ENCODE data around the gene KATNB1. TPM values are rescaled to one million over a fixed set of nuclear protein-coding genes. Genes with fewer than 3 reads are reported as not detected.

Gene KATNB1
- polyA plus RNA-seq, 2 donors: 10.5 to 16.5 TPM

GRCh38 chr16:57730771-57731730 is 4.5 kb upstream of the KATNB1 start:
- no peak overlapping the region for H3K27ac ChIP-seq (ENCODE audit: low read depth in 2 of 2, low read length in 1 of 2)
- H3K4me3 ChIP-seq (ENCODE audit: low read depth in 1 of 2, low read length in 2 of 2): no peak overlapping the region
- no peaks in the 10 kb centered on the region for H3K27me3 ChIP-seq (ENCODE audit: control insufficient read depth in 1 of 2, insufficient read depth in 2 of 2, low read length in 2 of 2)
- WGBS, 2 donors: 76 to 79% methylated on average over 13 of the region's 13 CpGs
- H3K4me1 ChIP-seq (ENCODE audit: control insufficient read depth in 2 of 2, insufficient read depth in 2 of 2, low read length in 1 of 2): peaks cover under 1 to 4% of the 10 kb centered on the region in 2 donors
- no peaks in the 10 kb centered on the region for H3K36me3 ChIP-seq (ENCODE audit: control insufficient read depth in 2 of 2, insufficient read depth in 2 of 2, low read length in 1 of 2)
- H3K9me3 ChIP-seq (ENCODE audit: control insufficient read depth in 2 of 2, insufficient read depth in 1 of 2, low read depth in 1 of 2, low read length in 1 of 2): no peaks in the 10 kb centered on the region

GRCh38 chr16:57732037-57732436 is 3.5 kb upstream of the KATNB1 start:
- Histone ChIP-seq H3K9me3 (ENCODE audit: control insufficient read depth in 2 of 2, insufficient read depth in 1 of 2, low read depth in 1 of 2, low read length in 1 of 2) (no peaks in the 10 kb centered on the region), H3K4me3 (ENCODE audit: low read depth in 1 of 2, low read length in 2 of 2) (no peak overlapping the region), H3K27ac (ENCODE audit: low read depth in 2 of 2, low read length in 1 of 2) (no peak overlapping the region), H3K27me3 (ENCODE audit: control insufficient read depth in 1 of 2, insufficient read depth in 2 of 2, low read length in 2 of 2) (no peaks in the 10 kb centered on the region), H3K4me1 (ENCODE audit: control insufficient read depth in 2 of 2, insufficient read depth in 2 of 2, low read length in 1 of 2) (peaks cover 4% of the 10 kb centered on the region in 2 donors), H3K36me3 (ENCODE audit: control insufficient read depth in 2 of 2, insufficient read depth in 2 of 2, low read length in 1 of 2) (no peaks in the 10 kb centered on the region)
- 37 to 57% methylated on average over 2 of the region's 2 CpGs for WGBS, 2 donors

- Histone ChIP-seq H3K9me3 (ENCODE audit: control insufficient read depth in 2 of 2, insufficient read depth in 1 of 2, low read depth in 1 of 2, low read length in 1 of 2) (no peaks in the 10 kb centered on the region), H3K27ac (ENCODE audit: low read depth in 2 of 2, low read length in 1 of 2) (no peak overlapping the region), H3K36me3 (ENCODE audit: control insufficient read depth in 2 of 2, insufficient read depth in 2 of 2, low read length in 1 of 2) (no peaks in the 10 kb centered on the region), H3K27me3 (ENCODE audit: control insufficient read depth in 1 of 2, insufficient read depth in 2 of 2, low read length in 2 of 2) (no peaks in the 10 kb centered on the region), H3K4me3 (ENCODE audit: low read depth in 1 of 2, low read length in 2 of 2) (no peak overlapping the region), H3K4me1 (ENCODE audit: control insufficient read depth in 2 of 2, insufficient read depth in 2 of 2, low read length in 1 of 2) (peaks cover 4% of the 10 kb centered on the region in 2 donors)
- WGBS, 2 donors: 68 to 71% methylated on average over 2 of the region's 2 CpGs
Observed at GRCh38 chr16:57732714-57733113, 2.9 kb upstream of the KATNB1 start.

GRCh38 chr16:57734308-57734924 is 1.2 kb upstream of the KATNB1 start:
- Histone ChIP-seq H3K36me3 (ENCODE audit: control insufficient read depth in 2 of 2, insufficient read depth in 2 of 2, low read length in 1 of 2) (peaks cover 0 to 4% of the 10 kb centered on the region in 2 donors), H3K4me3 (ENCODE audit: low read depth in 1 of 2, low read length in 2 of 2) (peak overlapping the region; percentile 69 to 86), H3K27ac (ENCODE audit: low read depth in 2 of 2, low read length in 1 of 2) (peak overlapping the region; percentile 85 to 96), H3K27me3 (ENCODE audit: control insufficient read depth in 1 of 2, insufficient read depth in 2 of 2, low read length in 2 of 2) (no peaks in the 10 kb centered on the region), H3K9me3 (ENCODE audit: control insufficient read depth in 2 of 2, insufficient read depth in 1 of 2, low read depth in 1 of 2, low read length in 1 of 2) (no peaks in the 10 kb centered on the region), H3K4me1 (ENCODE audit: control insufficient read depth in 2 of 2, insufficient read depth in 2 of 2, low read length in 1 of 2) (peaks cover 4% of the 10 kb centered on the region in 2 donors)
- 47 to 51% methylated on average over 20 of the region's 20 CpGs for WGBS, 2 donors

- H3K4me1 ChIP-seq (ENCODE audit: control insufficient read depth in 2 of 2, insufficient read depth in 2 of 2, low read length in 1 of 2): peaks cover 4 to 10% of the 10 kb centered on the region in 2 donors
- H3K27me3 ChIP-seq (ENCODE audit: control insufficient read depth in 1 of 2, insufficient read depth in 2 of 2, low read length in 2 of 2): no peaks in the 10 kb centered on the region
- H3K4me3 ChIP-seq (ENCODE audit: low read depth in 1 of 2, low read length in 2 of 2): peak overlapping the region; percentile 86 to 92
- H3K36me3 ChIP-seq (ENCODE audit: control insufficient read depth in 2 of 2, insufficient read depth in 2 of 2, low read length in 1 of 2): peaks cover 0 to 4% of the 10 kb centered on the region in 2 donors
- no peaks in the 10 kb centered on the region for H3K9me3 ChIP-seq (ENCODE audit: control insufficient read depth in 2 of 2, insufficient read depth in 1 of 2, low read depth in 1 of 2, low read length in 1 of 2)
- peak overlapping the region; percentile 85 to 96 for H3K27ac ChIP-seq (ENCODE audit: low read depth in 2 of 2, low read length in 1 of 2)
- 0 to 1% methylated on average over 45 of the region's 45 CpGs for WGBS, 2 donors
Observed at GRCh38 chr16:57734925-57735754, 430 bp upstream of the KATNB1 start.

- Histone ChIP-seq H3K27ac (ENCODE audit: low read depth in 2 of 2, low read length in 1 of 2) (peak overlapping the region; percentile 50 to 86), H3K27me3 (ENCODE audit: control insufficient read depth in 1 of 2, insufficient read depth in 2 of 2, low read length in 2 of 2) (no peaks in the 10 kb centered on the region), H3K4me1 (ENCODE audit: control insufficient read depth in 2 of 2, insufficient read depth in 2 of 2, low read length in 1 of 2) (peaks cover 4 to 18% of the 10 kb centered on the region in 2 donors), H3K4me3 (ENCODE audit: low read depth in 1 of 2, low read length in 2 of 2) (peak overlapping the region; percentile 86 to 92), H3K9me3 (ENCODE audit: control insufficient read depth in 2 of 2, insufficient read depth in 1 of 2, low read depth in 1 of 2, low read length in 1 of 2) (no peaks in the 10 kb centered on the region), H3K36me3 (ENCODE audit: control insufficient read depth in 2 of 2, insufficient read depth in 2 of 2, low read length in 1 of 2) (peaks cover 0 to 4% of the 10 kb centered on the region in 2 donors)
- 11 to 13% methylated on average over 23 of the region's 23 CpGs for WGBS, 2 donors
Observed at GRCh38 chr16:57736419-57737351, 1.1 kb downstream of the KATNB1 start.

GRCh38 chr16:57738844-57739243 is 3.3 kb downstream of the KATNB1 start:
- WGBS, 2 donors: 95 to 98% methylated on average over 7 of the region's 7 CpGs
- Histone ChIP-seq H3K27me3 (ENCODE audit: control insufficient read depth in 1 of 2, insufficient read depth in 2 of 2, low read length in 2 of 2) (no peaks in the 10 kb centered on the region), H3K9me3 (ENCODE audit: control insufficient read depth in 2 of 2, insufficient read depth in 1 of 2, low read depth in 1 of 2, low read length in 1 of 2) (no peaks in the 10 kb centered on the region), H3K27ac (ENCODE audit: low read depth in 2 of 2, low read length in 1 of 2) (no peak overlapping the region), H3K4me1 (ENCODE audit: control insufficient read depth in 2 of 2, insufficient read depth in 2 of 2, low read length in 1 of 2) (peaks cover 4 to 18% of the 10 kb centered on the region in 2 donors), H3K4me3 (ENCODE audit: low read depth in 1 of 2, low read length in 2 of 2) (no peak overlapping the region), H3K36me3 (ENCODE audit: control insufficient read depth in 2 of 2, insufficient read depth in 2 of 2, low read length in 1 of 2) (peaks cover 0 to 8% of the 10 kb centered on the region in 2 donors)

- H3K4me3 ChIP-seq (ENCODE audit: low read depth in 1 of 2, low read length in 2 of 2): no peak overlapping the region
- no peaks in the 10 kb centered on the region for H3K9me3 ChIP-seq (ENCODE audit: control insufficient read depth in 2 of 2, insufficient read depth in 1 of 2, low read depth in 1 of 2, low read length in 1 of 2)
- 61 to 80% methylated on average over 17 to 18 of the region's 18 CpGs for WGBS, 2 donors
- H3K4me1 ChIP-seq (ENCODE audit: control insufficient read depth in 2 of 2, insufficient read depth in 2 of 2, low read length in 1 of 2): peaks cover 0 to 18% of the 10 kb centered on the region in 2 donors
- peaks cover 0 to 16% of the 10 kb centered on the region in 2 donors for H3K36me3 ChIP-seq (ENCODE audit: control insufficient read depth in 2 of 2, insufficient read depth in 2 of 2, low read length in 1 of 2)
- H3K27ac ChIP-seq (ENCODE audit: low read depth in 2 of 2, low read length in 1 of 2): peak overlapping the region in 1 of 2 donors; percentile 60
- H3K27me3 ChIP-seq (ENCODE audit: control insufficient read depth in 1 of 2, insufficient read depth in 2 of 2, low read length in 2 of 2): no peaks in the 10 kb centered on the region
Observed at GRCh38 chr16:57739756-57740422, 4.3 kb downstream of the KATNB1 start.
